ENCODE measurements around the gene CNTROB.

DNA sequence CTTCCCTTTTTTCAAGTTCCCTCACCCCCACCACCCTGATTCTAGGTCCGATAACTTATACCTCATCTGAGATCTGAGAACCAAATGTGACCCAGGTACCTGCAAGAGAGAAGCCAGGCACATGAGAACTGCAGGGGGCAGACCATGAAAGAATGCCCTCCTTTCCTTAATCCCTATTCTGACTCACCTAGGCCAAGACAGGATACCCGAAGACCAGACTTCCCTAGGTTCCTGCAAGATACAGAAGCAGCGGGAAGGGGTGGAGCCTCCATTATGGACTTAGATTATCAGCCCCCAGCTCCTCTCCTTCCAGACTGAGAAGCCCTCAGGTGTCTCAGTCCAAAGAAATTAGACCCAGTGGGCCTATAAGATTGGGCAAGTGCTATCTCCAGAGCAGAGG lies 4.4 kb upstream of the CNTROB start:
- TF ChIP-seq POLR2A (IDR thresholded peaks at IDR 0.05; ENCODE audit: low read depth, low read length) = no peak
- TF ChIP-seq TAF1 (IDR thresholded peaks at IDR 0.05; ENCODE audit: borderline replicate concordance, low read depth, low read length) = no peak
- no peak for TF ChIP-seq POLR2AphosphoS5 (IDR thresholded peaks at IDR 0.05; ENCODE audit: low read depth, low read length)

Measured in GM12892 (cell line).